ENCODE measurements around the gene PTPRD. TPM values are rescaled to one million over a fixed set of nuclear protein-coding genes. Genes with fewer than 3 reads are reported as not detected.

Gene PTPRD
- total RNA-seq, 1 donor from 2014 or later: 139 TPM

DNA sequence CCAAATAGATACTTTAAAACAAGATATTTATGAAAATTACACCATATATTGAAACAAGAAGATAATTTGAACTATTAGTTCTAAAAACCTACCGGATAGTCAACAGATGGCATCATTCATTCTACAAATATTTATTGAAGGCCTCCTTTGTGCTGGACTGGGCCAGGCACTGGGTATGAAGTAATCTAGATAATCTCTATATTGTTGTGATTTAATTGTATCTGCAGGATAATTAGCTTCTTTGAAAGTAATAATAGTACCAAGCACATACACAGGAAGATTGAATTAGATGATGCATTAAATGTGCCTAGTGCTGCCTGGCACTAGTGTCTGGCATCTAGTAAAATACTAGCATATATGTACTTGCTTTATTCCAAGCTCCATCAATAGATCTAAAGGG is 2078.0 kb downstream of the PTPRD start:
- peaks cover 10% of the 10 kb centered on the region for H3K4me1 Mint-ChIP-seq
- H3K27ac Mint-ChIP-seq (ENCODE audit: unreplicated experiment): no peak overlapping the region
- no peak for DNase-seq (ENCODE audit: low read depth, low spot score)
- H3K4me3 Mint-ChIP-seq: no peak overlapping the region
- no peaks in the 10 kb centered on the region for H3K27me3 Mint-ChIP-seq (ENCODE audit: low read depth)
- TF ChIP-seq, protein P1, sequence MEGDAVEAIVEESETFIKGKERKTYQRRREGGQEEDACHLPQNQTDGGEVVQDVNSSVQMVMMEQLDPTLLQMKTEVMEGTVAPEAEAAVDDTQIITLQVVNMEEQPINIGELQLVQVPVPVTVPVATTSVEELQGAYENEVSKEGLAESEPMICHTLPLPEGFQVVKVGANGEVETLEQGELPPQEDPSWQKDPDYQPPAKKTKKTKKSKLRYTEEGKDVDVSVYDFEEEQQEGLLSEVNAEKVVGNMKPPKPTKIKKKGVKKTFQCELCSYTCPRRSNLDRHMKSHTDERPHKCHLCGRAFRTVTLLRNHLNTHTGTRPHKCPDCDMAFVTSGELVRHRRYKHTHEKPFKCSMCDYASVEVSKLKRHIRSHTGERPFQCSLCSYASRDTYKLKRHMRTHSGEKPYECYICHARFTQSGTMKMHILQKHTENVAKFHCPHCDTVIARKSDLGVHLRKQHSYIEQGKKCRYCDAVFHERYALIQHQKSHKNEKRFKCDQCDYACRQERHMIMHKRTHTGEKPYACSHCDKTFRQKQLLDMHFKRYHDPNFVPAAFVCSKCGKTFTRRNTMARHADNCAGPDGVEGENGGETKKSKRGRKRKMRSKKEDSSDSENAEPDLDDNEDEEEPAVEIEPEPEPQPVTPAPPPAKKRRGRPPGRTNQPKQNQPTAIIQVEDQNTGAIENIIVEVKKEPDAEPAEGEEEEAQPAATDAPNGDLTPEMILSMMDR (conservative IDR thresholded peaks at IDR 0.05): no peak
- H3K9me3 Mint-ChIP-seq: no peaks in the 10 kb centered on the region
- H3K36me3 Mint-ChIP-seq (ENCODE audit: low read depth): no peaks in the 10 kb centered on the region

DNA sequence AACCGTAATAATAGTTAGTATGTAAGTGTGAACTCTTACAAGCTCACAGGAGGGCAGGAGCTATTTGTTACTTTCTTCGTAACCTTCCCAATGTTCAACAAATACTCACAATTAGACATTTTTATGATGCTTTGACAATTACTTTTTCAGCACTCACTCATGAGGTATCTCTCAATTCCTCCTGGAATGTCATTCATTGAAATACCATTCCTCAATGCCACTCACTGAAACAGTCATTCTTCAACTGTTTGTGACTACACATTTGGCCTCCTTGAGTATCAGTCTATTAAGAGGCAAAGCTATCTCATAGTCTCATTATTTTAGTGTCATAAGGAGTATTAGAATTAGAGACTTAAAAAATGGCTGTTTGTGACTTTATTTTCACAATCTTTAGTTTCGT is 2079.1 kb downstream of the PTPRD start:
- H3K36me3 Mint-ChIP-seq (ENCODE audit: low read depth): no peaks in the 10 kb centered on the region
- no peak overlapping the region for H3K27ac Mint-ChIP-seq (ENCODE audit: unreplicated experiment)
- peaks cover 10% of the 10 kb centered on the region for H3K4me1 Mint-ChIP-seq
- TF ChIP-seq, protein P1 (conservative IDR thresholded peaks at IDR 0.05): no peak
- no peak for DNase-seq (ENCODE audit: low read depth, low spot score)
- H3K9me3 Mint-ChIP-seq: no peaks in the 10 kb centered on the region
- no peaks in the 10 kb centered on the region for H3K27me3 Mint-ChIP-seq (ENCODE audit: low read depth)
- H3K4me3 Mint-ChIP-seq: no peak overlapping the region

DNA sequence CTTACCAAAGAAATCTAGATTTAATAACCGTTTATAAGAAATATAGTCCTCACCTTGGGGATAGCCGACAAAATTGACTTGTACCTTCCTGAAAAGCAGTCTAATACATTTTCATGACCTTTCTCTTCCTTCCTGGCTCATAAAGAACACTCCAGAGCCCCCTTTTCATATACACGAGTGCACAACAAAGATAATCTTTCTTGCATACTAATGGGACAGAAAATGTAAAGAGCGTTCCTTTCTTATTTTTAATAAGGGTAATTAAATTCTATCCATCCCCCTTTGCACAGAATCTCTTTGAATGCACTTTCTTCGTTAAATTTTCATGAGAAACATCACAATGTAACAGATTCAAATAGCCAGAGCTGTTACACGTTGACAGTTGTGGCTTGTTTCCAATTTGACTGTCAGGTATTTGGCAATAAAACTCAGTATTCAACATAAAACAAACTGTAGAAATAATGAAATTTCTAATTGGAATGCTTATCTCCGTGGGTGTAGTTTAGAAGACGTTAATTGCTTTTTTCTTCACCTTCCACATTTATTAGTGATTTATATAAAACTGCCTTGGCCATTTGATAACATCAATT is 2080.9 kb downstream of the PTPRD start:
- Mint-ChIP-seq H3K36me3 (ENCODE audit: low read depth) (no peaks in the 10 kb centered on the region), H3K9me3 (no peaks in the 10 kb centered on the region), H3K4me1 (peaks cover 10% of the 10 kb centered on the region), H3K27me3 (ENCODE audit: low read depth) (no peaks in the 10 kb centered on the region), H3K4me3 (no peak overlapping the region), H3K27ac (ENCODE audit: unreplicated experiment) (no peak overlapping the region)
- TF ChIP-seq, protein P1 (conservative IDR thresholded peaks at IDR 0.05): no peak
- no peak for DNase-seq (ENCODE audit: low read depth, low spot score)

DNA sequence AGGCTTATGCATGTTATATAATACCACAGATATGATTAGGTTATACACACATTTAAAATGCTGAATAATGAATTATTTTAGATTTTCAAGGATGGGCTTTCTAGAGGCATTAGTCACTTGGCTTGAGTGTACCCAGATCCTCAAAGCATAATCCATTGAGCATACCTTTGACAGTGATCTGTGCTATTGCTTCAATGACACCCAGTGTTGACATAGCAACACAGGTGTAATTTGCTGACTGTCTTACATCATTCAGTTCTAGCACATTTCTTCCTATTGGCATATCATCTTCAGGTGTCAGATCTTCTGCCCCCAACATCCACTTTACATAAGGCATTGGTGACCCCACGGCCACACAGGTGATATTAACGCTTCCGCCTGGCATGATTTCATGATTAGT is 2091.7 kb downstream of the PTPRD start:
- Mint-ChIP-seq H3K27ac (ENCODE audit: unreplicated experiment) (no peak overlapping the region), H3K27me3 (ENCODE audit: low read depth) (no peaks in the 10 kb centered on the region), H3K9me3 (no peaks in the 10 kb centered on the region), H3K4me1 (no peaks in the 10 kb centered on the region), H3K36me3 (ENCODE audit: low read depth) (peaks cover 8% of the 10 kb centered on the region), H3K4me3 (no peak overlapping the region)
- no peak for DNase-seq (ENCODE audit: low read depth, low spot score)
- TF ChIP-seq, protein P1 (conservative IDR thresholded peaks at IDR 0.05): no peak

DNA sequence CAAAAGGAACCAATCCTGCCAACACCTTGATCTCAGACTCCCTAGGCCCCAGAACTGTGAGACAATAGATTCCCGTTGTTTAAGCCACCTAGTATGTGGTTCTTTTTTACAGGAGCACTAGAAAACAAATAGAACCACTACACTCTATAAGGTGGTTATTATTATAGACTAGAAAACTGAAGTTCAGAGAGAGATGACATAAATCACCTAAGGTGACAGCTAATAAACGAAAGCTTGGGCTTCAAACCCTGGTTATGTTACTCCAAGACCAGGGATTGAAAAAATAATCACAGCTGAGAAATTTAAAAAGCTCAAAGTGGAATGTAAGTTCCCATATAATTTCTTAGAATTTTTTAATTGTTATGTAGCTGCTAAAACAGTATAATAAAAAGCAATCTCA is 2097.1 kb downstream of the PTPRD start:
- Mint-ChIP-seq H3K27ac (ENCODE audit: unreplicated experiment) (no peak overlapping the region), H3K4me3 (no peak overlapping the region), H3K4me1 (no peaks in the 10 kb centered on the region), H3K27me3 (ENCODE audit: low read depth) (no peaks in the 10 kb centered on the region), H3K36me3 (ENCODE audit: low read depth) (peaks cover 5% of the 10 kb centered on the region), H3K9me3 (no peaks in the 10 kb centered on the region)
- DNase-seq (ENCODE audit: low read depth, low spot score): no peak
- TF ChIP-seq, protein P1 (conservative IDR thresholded peaks at IDR 0.05): no peak

Measured in neural crest cell (in vitro differentiated cells).